GM12878 (cell line): ENCODE results near the gene CORO2B. TPM values are rescaled to one million over a fixed set of nuclear protein-coding genes. Genes with fewer than 3 reads are reported as not detected.

Experiments
- ATAC-seq: fragments of 200-7000 bp; cut with Tn5 transposase; 3 replicates; pipeline ENCODE4 v1.9.1; 2020; ENCODE audit warnings: mild to moderate bottlenecking, moderate library complexity
- BruUV-seq: library from RNA; stranded (reverse); fragments of 400-500 nt; replicated peaks from 2 replicates; lab custom pipeline; 2021; lab: Mats Ljungman, UMichigan
- CTCF ChIA-PET: fragments of 300-600 bp; sonication (Branson Sonifier 250); formaldehyde crosslinking; extraction: SDS; loops from one replicate; lab custom pipeline; 2021; ENCODE audit warnings: inconsistent platforms; lab: Yijun Ruan, JAX
- POLR2A ChIA-PET: fragments of 350-600 bp; formaldehyde crosslinking; extraction: SDS; loops from one replicate; lab custom pipeline; 2021; ENCODE audit warnings: inconsistent platforms; lab: Charles Lee
- RAD21 ChIA-PET: fragments of 300-600 bp; sonication (Branson Sonifier 250); formaldehyde crosslinking; loops from one replicate; lab custom pipeline; 2023; ENCODE audit warnings: antibody characterized with exemption; ENCODE audit not compliant: unreplicated experiment; lab: Charles Lee
- SMC1A ChIA-PET: fragments of 300-600 bp; sonication (Branson Sonifier 250); formaldehyde crosslinking; loops from one replicate; lab custom pipeline; 2023; ENCODE audit not compliant: unreplicated experiment, uncharacterized antibody; lab: Charles Lee
- DNase-seq: peaks from one replicate; pipeline ENCODE4 v3.0.0-alpha.2; 2011; ENCODE audit warnings: low read depth, low spot score
- FAIRE-seq: peaks from 3 replicates; lab custom pipeline; 2011; peaks lifted over from hg19 to GRCh38; lab: Jason Lieb, UNC
- H2AFZ ChIP-seq: 2 replicates; pipeline ENCODE4 v1.6.0; 2011; ENCODE audit warnings: low read depth, low read length, control low read depth; ENCODE audit not compliant: control insufficient read depth
- H3K27ac ChIP-seq: 2 replicates; pipeline ENCODE4 v1.5.1; 2011; ENCODE audit warnings: control low read depth; ENCODE audit not compliant: control insufficient read depth, insufficient read depth
- H3K27me3 ChIP-seq, 2 experiments: replicated peaks in 1 of 2; 2 replicates each; pipeline versions ENCODE4 v1.6.0 to v1.6.1; 2011; ENCODE audit warnings: low read length in 1 of 2; ENCODE audit not compliant: control insufficient read depth in 2 of 2, insufficient read depth in 2 of 2
- H3K36me3 ChIP-seq, 2 experiments: 2 replicates each; pipeline ENCODE4 v1.5.1; 2011; ENCODE audit warnings: low read length in 1 of 2; ENCODE audit not compliant: control insufficient read depth in 2 of 2, insufficient read depth in 2 of 2
- H3K4me1 ChIP-seq: 2 replicates; pipeline ENCODE4 v1.6.1; 2011; ENCODE audit warnings: mild to moderate bottlenecking, low read length, moderate library complexity, mixed read lengths; ENCODE audit not compliant: control insufficient read depth, insufficient read depth
- H3K4me2 ChIP-seq: 2 replicates; pipeline ENCODE4 v1.6.0; 2011; ENCODE audit warnings: control low read depth; ENCODE audit not compliant: control insufficient read depth, insufficient read depth
- H3K4me3 ChIP-seq: fragments of 200-600 bp; sonication (generic); 2 replicates; pipeline ENCODE4 v1.5.1; 2016
- H3K79me2 ChIP-seq: 2 replicates; pipeline ENCODE4 v1.6.0; 2011; ENCODE audit warnings: low read length; ENCODE audit not compliant: control insufficient read depth, insufficient read depth
- H3K9ac ChIP-seq: 2 replicates; pipeline ENCODE4 v1.8.0; 2011; ENCODE audit warnings: low read length, control low read depth, mixed read lengths; ENCODE audit not compliant: control insufficient read depth, insufficient read depth
- H3K9me3 ChIP-seq: replicated peaks from 3 replicates; pipeline ENCODE4 v1.5.1; 2011; ENCODE audit warnings: mild to moderate bottlenecking, low read length; ENCODE audit not compliant: control insufficient read depth, insufficient read depth
- H4K20me1 ChIP-seq: 2 replicates; pipeline ENCODE4 v1.6.0; 2011; ENCODE audit not compliant: control insufficient read depth, insufficient read depth
- BRCA1 ChIP-seq: IDR thresholded peaks from 2 replicates; pipeline ENCODE4 v1.6.1; 2011; ENCODE audit warnings: low read depth, low read length, improper control_type of control experiment
- CHD1 ChIP-seq: IDR thresholded peaks from 2 replicates; pipeline ENCODE4 v1.6.1; 2012; ENCODE audit warnings: low read depth, low read length, improper control_type of control experiment
- EED ChIP-seq: sonication (generic); IDR thresholded peaks from 2 replicates; pipeline ENCODE4 v1.6.1; 2016; ENCODE audit warnings: antibody characterized with exemption, low read depth
- ETV6 ChIP-seq, 2 experiments: fragments of 450-650 bp in 1 of 2; IDR thresholded peaks in 1 of 2; conservative IDR thresholded peaks in 1 of 2; 2 replicates each; pipeline ENCODE4 v1.6.1; 2014; ENCODE audit warnings: antibody characterized with exemption in 1 of 2, borderline replicate concordance in 1 of 2, low read depth in 1 of 2, mild to moderate bottlenecking in 1 of 2, moderate library complexity in 1 of 2
- MEF2A ChIP-seq: IDR thresholded peaks from 2 replicates; pipeline ENCODE4 v1.6.1; 2011; ENCODE audit warnings: low read depth, mild to moderate bottlenecking, low read length, moderate library complexity; ENCODE audit not compliant: insufficient read depth
- TAF1 ChIP-seq: IDR thresholded peaks from 2 replicates; pipeline ENCODE4 v1.6.1; 2011; ENCODE audit warnings: mild to moderate bottlenecking, low read depth, low read length, borderline replicate concordance
- ZNF384 ChIP-seq: IDR thresholded peaks from 2 replicates; pipeline ENCODE4 v1.6.1; 2012; ENCODE audit warnings: low read depth, mild to moderate bottlenecking, low read length, improper control_type of control experiment, borderline replicate concordance
- WGBS: methylation state at CpG from one replicate; pipeline ENCODE4 v1.1.6; 2016; ENCODE audit warnings: low lambda C conversion rate; ENCODE audit not compliant: insufficient replicate concordance, insufficient coverage; ENCODE audit errors: missing lambda C conversion rate; 5-methylcytosine and 5-hydroxymethylcytosine counted together
- in situ Hi-C: fragments of 300-500 bp; cut with MboI; formaldehyde crosslinking; loops from 9 replicates; pipeline ENCODE4 v1.14.3; 2018; ENCODE audit warnings: mixed read lengths
- intact Hi-C: fragments of 100-400 bp; cut with micrococcal nuclease; formaldehyde crosslinking; loops from one replicate; pipeline ENCODE4 v1.14.2; 2022; ENCODE audit not compliant: unreplicated experiment
- polyA plus RNA-seq, 11 experiments: library from polyadenylated mRNA; depleted of rRNA in 4 of 11; unstranded in 6 of 11; stranded (reverse) in 5 of 11; fragments of >200 nt; fragmentation: Nextera tagmentation in 4 of 11; fragmentation: Illumina TruSeq in 1 of 11; extraction: Ambion mirVana in 4 of 11; extraction: Trizol in 1 of 11; gene quantifications; 1 replicate in 1 of 11; 2 replicates in 10 of 11; pipeline versions ENCODE4 v1.2.1 to v1.2.3, GENCODE V29; 2011 to 2016; ENCODE audit warnings: inconsistent platforms in 2 of 11, missing spikeins in 2 of 11, low read depth in 1 of 11
- total RNA-seq, 4 experiments: library from RNA; depleted of rRNA in 3 of 4; stranded (reverse); fragments of >200 nt in 3 of 4; fragmentation: Illumina TruSeq in 1 of 4; extraction: Trizol in 1 of 4; gene quantifications; 2 replicates each; pipeline versions ENCODE4 v1.2.1 to v1.2.3, GENCODE V29; 2013 to 2021
- TF ChIP-seq, protein P1 (sequence below): fragments of 450-650 bp; formaldehyde crosslinking; IDR thresholded peaks from 2 replicates; pipeline ENCODE4 v1.4.0; 2020; ENCODE audit warnings: mild to moderate bottlenecking, moderate library complexity
- TF ChIP-seq, protein P2 (sequence below): IDR thresholded peaks from 2 replicates; pipeline ENCODE4 v1.6.1; 2011; ENCODE audit warnings: borderline replicate concordance, low read depth, mild to moderate bottlenecking, moderate library complexity, low read length; ENCODE audit not compliant: insufficient read depth, poor library complexity, severe bottlenecking
- TF ChIP-seq, protein P3 (sequence below): IDR thresholded peaks from 2 replicates; pipeline ENCODE4 v1.6.1; 2011; ENCODE audit warnings: borderline replicate concordance, low read depth, mild to moderate bottlenecking, moderate library complexity, mixed read lengths, low read length; ENCODE audit not compliant: insufficient read depth; ENCODE audit errors: extremely low read length
- TF ChIP-seq, protein P4 (sequence below): fragments of 450-650 bp; IDR thresholded peaks from 2 replicates; pipeline ENCODE4 v1.6.1; 2018; ENCODE audit warnings: borderline replicate concordance, mild to moderate bottlenecking; ENCODE audit not compliant: partially characterized antibody

The CORO2B gene
- total and polyA plus RNA-seq, 10 of the 15 experiments (the other 5 are each of a cell fraction or from before 2014, with no cell fraction given), result 0.05 to 0.73 (median 0.13) TPM; not detected in 4

DNA sequence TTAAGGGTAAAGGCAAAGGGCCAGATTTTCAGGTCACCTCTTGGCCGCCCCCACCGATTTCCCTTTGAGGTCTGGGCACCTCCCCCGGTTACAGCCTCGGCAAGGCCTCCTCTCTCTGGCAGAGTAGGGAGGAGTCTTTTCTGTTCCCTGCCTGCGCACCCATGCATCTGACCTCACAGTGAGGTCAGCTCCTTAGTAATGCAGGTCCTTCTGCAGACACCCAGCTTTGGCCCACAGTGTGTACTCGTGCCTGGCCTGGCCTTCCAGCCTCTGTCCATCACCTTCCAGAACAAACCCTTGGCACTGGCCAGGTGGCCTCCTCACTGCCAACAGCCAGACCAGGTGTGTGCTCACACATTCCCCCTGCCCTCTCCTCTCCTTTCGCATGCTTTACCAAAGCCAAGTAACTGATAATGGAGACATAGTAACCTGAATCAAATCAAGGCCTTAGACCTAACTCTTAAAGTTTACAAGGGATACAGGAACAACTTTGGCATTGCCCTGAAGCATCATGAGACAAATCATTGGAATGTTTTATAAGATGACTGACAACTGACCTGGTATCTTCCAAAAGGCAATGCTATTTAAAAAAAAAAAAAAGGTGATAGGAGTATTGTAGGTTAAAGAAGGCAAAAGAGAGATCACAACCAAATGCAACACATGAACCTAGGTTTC lies 61.3 kb downstream of the CORO2B start:
- intact Hi-C loops (no loop called here), in situ Hi-C loops (no loop called here)
- Histone ChIP-seq H3K27me3 (no peaks in the 10 kb centered on the region; a peak in 1 of 4 replicates), H3K36me3 (no peaks in the 10 kb centered on the region), H3K4me1 (no peaks in the 10 kb centered on the region), H3K27ac (no peak overlapping the region), H3K9ac (no peak overlapping the region), H3K79me2 (no peaks in the 10 kb centered on the region), H3K9me3 (no peaks in the 10 kb centered on the region), H3K4me2 (no peak overlapping the region), H2AFZ (no peak overlapping the region), H4K20me1 (no peaks in the 10 kb centered on the region), H3K4me3 (no peak overlapping the region)
- ATAC-seq (no peak), DNase-seq (no peak), FAIRE-seq (no peak)
- POLR2A ChIA-PET, result no interaction called here
- CTCF ChIA-PET, result interaction anchor here (1.2 kb wide), 1 partner anchor 25 kb away, joined by 3 read pairs; no protein-coding TSS in a partner anchor
- no peak for TF ChIP-seq TAF1
- TF ChIP-seq, protein P1, sequence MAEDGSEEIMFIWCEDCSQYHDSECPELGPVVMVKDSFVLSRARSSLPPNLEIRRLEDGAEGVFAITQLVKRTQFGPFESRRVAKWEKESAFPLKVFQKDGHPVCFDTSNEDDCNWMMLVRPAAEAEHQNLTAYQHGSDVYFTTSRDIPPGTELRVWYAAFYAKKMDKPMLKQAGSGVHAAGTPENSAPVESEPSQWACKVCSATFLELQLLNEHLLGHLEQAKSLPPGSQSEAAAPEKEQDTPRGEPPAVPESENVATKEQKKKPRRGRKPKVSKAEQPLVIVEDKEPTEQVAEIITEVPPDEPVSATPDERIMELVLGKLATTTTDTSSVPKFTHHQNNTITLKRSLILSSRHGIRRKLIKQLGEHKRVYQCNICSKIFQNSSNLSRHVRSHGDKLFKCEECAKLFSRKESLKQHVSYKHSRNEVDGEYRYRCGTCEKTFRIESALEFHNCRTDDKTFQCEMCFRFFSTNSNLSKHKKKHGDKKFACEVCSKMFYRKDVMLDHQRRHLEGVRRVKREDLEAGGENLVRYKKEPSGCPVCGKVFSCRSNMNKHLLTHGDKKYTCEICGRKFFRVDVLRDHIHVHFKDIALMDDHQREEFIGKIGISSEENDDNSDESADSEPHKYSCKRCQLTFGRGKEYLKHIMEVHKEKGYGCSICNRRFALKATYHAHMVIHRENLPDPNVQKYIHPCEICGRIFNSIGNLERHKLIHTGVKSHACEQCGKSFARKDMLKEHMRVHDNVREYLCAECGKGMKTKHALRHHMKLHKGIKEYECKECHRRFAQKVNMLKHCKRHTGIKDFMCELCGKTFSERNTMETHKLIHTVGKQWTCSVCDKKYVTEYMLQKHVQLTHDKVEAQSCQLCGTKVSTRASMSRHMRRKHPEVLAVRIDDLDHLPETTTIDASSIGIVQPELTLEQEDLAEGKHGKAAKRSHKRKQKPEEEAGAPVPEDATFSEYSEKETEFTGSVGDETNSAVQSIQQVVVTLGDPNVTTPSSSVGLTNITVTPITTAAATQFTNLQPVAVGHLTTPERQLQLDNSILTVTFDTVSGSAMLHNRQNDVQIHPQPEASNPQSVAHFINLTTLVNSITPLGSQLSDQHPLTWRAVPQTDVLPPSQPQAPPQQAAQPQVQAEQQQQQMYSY (CRISPR knock-in tag), result no peak
- TF ChIP-seq, protein P2, sequence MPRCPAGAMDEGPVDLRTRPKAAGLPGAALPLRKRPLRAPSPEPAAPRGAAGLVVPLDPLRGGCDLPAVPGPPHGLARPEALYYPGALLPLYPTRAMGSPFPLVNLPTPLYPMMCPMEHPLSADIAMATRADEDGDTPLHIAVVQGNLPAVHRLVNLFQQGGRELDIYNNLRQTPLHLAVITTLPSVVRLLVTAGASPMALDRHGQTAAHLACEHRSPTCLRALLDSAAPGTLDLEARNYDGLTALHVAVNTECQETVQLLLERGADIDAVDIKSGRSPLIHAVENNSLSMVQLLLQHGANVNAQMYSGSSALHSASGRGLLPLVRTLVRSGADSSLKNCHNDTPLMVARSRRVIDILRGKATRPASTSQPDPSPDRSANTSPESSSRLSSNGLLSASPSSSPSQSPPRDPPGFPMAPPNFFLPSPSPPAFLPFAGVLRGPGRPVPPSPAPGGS, result no peak
- no peak for TF ChIP-seq BRCA1
- TF ChIP-seq MEF2A, result no peak
- TF ChIP-seq ETV6 (conservative IDR thresholded peaks at IDR 0.05 in 1 of 2, IDR thresholded peaks at IDR 0.05 in 1 of 2; ENCODE audit: borderline replicate concordance in 1 of 2, low read depth in 1 of 2), result no peak
- no peak for TF ChIP-seq EED
- TF ChIP-seq, protein P3, sequence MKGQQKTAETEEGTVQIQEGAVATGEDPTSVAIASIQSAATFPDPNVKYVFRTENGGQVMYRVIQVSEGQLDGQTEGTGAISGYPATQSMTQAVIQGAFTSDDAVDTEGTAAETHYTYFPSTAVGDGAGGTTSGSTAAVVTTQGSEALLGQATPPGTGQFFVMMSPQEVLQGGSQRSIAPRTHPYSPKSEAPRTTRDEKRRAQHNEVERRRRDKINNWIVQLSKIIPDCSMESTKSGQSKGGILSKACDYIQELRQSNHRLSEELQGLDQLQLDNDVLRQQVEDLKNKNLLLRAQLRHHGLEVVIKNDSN, result no peak
- no peak for TF ChIP-seq ZNF384
- TF ChIP-seq CHD1, result no peak
- TF ChIP-seq, protein P4, sequence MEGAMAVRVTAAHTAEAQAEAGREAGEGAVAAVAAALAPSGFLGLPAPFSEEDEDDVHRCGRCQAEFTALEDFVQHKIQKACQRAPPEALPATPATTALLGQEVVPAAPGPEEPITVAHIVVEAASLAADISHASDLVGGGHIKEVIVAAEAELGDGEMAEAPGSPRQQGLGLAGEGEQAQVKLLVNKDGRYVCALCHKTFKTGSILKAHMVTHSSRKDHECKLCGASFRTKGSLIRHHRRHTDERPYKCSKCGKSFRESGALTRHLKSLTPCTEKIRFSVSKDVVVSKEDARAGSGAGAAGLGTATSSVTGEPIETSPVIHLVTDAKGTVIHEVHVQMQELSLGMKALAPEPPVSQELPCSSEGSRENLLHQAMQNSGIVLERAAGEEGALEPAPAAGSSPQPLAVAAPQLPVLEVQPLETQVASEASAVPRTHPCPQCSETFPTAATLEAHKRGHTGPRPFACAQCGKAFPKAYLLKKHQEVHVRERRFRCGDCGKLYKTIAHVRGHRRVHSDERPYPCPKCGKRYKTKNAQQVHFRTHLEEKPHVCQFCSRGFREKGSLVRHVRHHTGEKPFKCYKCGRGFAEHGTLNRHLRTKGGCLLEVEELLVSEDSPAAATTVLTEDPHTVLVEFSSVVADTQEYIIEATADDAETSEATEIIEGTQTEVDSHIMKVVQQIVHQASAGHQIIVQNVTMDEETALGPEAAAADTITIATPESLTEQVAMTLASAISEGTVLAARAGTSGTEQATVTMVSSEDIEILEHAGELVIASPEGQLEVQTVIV, result no peak
- BruUV-seq, result no TSS peak
- SMC1A ChIA-PET, result no interaction called here
- RAD21 ChIA-PET, result no interaction called here
- WGBS, result 33% methylated on average over 4 of the region's 7 CpGs
